GM12801 (cell line): ENCODE measurements around the gene RAC2.

ENCODE experiments used
- CTCF ChIP-seq: IDR thresholded peaks from one replicate; pipeline ENCODE4 v1.5.1; 2011; ENCODE audit warnings: control low read depth; ENCODE audit not compliant: insufficient read length; ENCODE audit errors: extremely low read depth

RAC2 gene

GRCh38 chr22:37241351-37242142, 2.5 kb downstream of the RAC2 start:
- no peak for TF ChIP-seq CTCF

GRCh38 chr22:37240941-37241320, 3.1 kb downstream of the RAC2 start:
- no peak for TF ChIP-seq CTCF

GRCh38 chr22:37240240-37240940, 3.7 kb downstream of the RAC2 start:
- no peak for TF ChIP-seq CTCF

GRCh38 chr22:37239336-37240239, 4.5 kb downstream of the RAC2 start:
- TF ChIP-seq CTCF = no peak

GRCh38 chr22:37237371-37238268, 6.4 kb downstream of the RAC2 start:
- TF ChIP-seq CTCF = no peak

GRCh38 chr22:37235897-37236607, 8.0 kb downstream of the RAC2 start:
- no peak for TF ChIP-seq CTCF
